NB4 (cell line): Measurements from ENCODE around the gene MLC1.

Experiments used
- DNase-seq: peaks from one replicate; pipeline ENCODE4 v3.0.0; 2010; ENCODE audit warnings: low read depth
- H3K4me3 ChIP-seq: one replicate; pipeline ENCODE4 v1.5.1; 2011; ENCODE audit warnings: mild to moderate bottlenecking, low read depth, low read length, moderate library complexity
- MYC ChIP-seq: IDR thresholded peaks from 2 replicates; pipeline ENCODE4 v1.6.1; 2011; ENCODE audit warnings: low read depth, low read length
- POLR2A ChIP-seq: IDR thresholded peaks from 2 replicates; pipeline ENCODE4 v1.6.1; 2011; ENCODE audit warnings: mild to moderate bottlenecking; ENCODE audit not compliant: insufficient read length; ENCODE audit errors: extremely low read depth
- TF ChIP-seq, protein P1 (sequence below): IDR thresholded peaks from one replicate; pipeline ENCODE4 v1.5.1; 2012; ENCODE audit warnings: low read depth, low read length
- TF ChIP-seq, protein P2 (sequence below): IDR thresholded peaks from 2 replicates; pipeline ENCODE4 v1.6.1; 2011; ENCODE audit warnings: low read depth, low read length

MLC1 gene

DNA sequence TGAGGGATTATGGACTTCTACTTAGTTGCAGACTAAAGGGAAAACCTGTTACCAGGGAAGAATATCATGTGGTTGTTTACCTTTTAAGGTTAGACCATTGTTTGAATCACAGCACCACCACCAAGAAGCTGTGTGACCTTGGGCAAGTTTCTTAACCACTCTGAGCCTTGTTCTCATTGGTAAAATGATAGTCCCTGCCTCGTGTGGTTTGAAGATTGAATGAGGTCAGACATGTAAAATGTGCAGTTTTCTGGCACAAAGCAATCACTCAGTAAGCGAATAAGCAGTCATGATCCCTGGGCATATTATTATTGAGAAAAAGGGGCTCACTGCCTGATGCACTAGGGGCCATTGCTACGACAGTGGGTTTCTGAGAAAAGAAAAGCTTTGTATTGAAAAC, 32.9 kb upstream of the MLC1 start:
- no peak for TF ChIP-seq POLR2A
- TF ChIP-seq, protein P1, sequence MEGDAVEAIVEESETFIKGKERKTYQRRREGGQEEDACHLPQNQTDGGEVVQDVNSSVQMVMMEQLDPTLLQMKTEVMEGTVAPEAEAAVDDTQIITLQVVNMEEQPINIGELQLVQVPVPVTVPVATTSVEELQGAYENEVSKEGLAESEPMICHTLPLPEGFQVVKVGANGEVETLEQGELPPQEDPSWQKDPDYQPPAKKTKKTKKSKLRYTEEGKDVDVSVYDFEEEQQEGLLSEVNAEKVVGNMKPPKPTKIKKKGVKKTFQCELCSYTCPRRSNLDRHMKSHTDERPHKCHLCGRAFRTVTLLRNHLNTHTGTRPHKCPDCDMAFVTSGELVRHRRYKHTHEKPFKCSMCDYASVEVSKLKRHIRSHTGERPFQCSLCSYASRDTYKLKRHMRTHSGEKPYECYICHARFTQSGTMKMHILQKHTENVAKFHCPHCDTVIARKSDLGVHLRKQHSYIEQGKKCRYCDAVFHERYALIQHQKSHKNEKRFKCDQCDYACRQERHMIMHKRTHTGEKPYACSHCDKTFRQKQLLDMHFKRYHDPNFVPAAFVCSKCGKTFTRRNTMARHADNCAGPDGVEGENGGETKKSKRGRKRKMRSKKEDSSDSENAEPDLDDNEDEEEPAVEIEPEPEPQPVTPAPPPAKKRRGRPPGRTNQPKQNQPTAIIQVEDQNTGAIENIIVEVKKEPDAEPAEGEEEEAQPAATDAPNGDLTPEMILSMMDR, result no peak

DNA sequence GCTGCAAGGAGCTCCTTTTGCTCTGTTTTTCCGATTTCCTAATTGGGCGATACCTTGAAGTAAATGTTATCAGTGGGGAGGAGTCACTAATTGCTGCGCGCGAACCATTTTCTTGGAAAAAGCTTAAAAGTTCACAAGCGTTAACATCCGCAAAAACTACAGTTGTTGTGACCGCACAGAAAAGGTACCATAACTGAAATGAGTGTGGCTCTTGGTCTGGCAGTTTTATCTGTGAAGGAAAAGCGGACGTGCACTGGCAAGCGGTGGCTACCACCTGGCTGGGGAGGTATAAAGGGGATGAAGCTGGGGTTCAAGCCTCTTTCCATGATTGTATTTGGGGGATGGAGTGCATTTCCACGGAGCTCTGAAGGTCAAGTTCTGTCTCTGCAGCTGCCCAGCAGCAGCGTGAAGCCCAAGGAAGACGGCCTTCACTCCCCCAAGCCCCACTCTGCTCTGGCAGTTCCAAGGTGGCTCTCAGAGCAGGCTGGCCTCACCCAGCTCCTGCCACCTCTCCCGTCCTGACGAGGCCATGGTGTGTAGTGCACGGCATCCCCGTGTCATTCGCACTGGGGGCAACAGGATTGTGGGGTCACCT, 32.0 kb upstream of the MLC1 start:
- no peak for DNase-seq

More for the DNA sequence above, 32.9 kb upstream of the MLC1 start:
- DNase-seq, result no peak
- no peak overlapping the region for H3K4me3 ChIP-seq

DNA sequence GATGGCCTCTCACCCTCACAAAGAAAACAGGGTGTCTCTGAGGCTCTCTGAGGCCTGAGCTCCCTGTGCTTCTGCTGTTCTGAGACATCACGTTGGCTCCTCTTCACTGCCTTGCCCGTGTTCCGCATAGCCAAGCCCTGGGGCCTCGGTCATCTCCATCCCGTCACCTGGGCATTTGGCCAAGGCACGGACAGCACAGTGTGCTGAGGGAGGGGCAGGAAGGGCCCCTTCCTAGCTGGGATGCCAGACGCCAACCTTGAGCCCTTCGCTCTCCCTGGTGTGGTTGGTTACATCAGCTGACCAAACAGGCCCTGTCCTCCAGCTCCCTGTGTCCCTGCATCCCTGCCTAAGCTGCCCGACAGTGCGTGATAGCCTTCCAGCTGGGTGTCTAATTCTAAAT, 30.5 kb upstream of the MLC1 start:
- no peak for DNase-seq

More for the DNA sequence above, 32.0 kb upstream of the MLC1 start:
- TF ChIP-seq MYC (no peak), POLR2A (no peak)
- TF ChIP-seq, protein P1, result no peak
- TF ChIP-seq, protein P2, sequence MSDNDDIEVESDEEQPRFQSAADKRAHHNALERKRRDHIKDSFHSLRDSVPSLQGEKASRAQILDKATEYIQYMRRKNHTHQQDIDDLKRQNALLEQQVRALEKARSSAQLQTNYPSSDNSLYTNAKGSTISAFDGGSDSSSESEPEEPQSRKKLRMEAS, result no peak
- H3K4me3 ChIP-seq, result no peak overlapping the region

DNA sequence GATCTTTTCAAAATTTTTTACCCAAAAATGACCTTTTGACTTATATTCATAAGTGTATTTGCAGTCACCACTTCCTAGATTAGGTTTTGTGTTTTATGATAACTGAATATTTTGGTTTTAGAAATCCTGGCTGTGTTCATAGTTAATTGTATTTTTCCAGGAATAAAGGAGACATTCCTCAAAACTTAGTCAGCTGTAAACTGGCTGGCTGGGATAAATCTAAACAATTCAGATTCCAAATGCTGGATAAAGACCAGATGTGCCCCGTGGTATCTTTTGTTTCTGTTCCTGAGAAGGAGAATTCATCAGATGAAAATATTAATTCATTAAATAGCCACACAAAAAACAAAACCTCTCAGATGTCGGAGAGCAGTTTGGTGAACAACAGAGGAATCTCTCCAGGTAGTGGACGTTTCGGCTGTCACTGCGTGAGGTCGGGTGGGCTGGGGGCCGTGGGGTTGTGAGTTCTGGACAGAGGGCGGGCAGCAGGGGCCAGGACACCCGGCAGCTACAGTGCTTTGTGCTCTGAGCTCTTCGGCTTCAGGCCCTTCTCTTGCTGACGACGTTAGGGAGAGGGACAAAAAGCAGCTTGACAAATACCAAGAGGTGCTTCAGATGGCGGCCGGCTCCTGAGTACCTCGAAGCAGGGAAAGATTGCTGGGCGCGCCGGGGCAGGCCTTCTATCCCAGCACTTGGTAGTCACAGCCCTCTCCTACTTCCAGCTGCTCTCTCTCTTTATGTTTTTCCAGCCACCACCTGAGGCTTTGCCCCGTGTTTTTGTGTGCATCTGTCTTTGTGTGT, 29.2 kb upstream of the MLC1 start:
- no peak for TF ChIP-seq POLR2A
- TF ChIP-seq, protein P1, result no peak
- no peak for DNase-seq
- no peak overlapping the region for H3K4me3 ChIP-seq

More for the DNA sequence above, 30.5 kb upstream of the MLC1 start:
- no peak overlapping the region for H3K4me3 ChIP-seq
- TF ChIP-seq, protein P2, result no peak

DNA sequence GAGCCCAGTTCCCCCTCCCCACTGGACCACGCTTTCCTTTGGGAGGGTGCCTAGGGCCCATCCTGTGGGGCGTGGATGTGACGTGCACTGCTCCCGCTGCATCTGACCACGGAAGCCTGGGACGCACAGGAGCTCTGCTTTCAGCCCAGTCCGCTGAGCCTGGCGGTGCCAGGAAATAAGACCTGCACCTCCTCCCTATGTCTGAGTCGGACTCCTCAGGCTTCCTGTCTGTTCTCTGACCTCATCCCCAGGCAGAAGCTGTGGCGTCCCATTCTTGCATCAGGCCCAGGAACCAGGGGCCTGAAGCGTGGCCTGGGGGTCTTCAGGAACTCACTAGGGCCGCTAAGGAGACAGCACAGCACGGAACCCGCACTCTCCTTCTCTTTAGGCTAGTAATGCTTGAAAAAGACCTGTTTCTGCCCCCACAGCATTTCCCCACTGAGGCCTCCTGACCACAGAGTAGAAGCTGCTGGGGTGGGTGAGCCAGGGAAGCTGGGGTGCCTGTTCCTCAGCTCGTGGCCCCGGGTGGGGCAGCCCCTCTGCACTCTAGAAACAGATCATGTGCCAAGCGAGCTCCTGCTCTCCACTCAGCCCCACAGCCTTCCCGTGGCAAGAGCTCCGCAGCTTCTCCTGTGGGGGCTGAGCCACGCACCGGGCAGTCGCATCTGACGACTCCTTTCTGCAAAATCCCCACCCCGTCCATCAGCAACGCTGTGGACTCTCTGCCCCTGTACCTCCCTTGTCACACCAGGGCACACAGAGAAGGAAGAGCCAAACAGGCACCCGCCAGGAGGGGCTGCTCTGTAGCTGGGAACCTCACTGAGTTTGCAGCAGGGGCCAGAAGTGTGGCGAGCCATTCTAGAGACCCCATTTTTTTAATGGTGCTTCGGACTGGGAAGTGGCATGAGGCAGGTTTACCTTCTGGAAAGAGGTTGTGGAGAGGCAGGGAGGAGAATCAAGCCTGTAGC, 27.2 kb upstream of the MLC1 start:
- H3K4me3 ChIP-seq, result no peak overlapping the region
- TF ChIP-seq, protein P2, result 0 out of 2 replicates have a peak, but pooled peaks have one; percentile 29
- no peak for TF ChIP-seq POLR2A
- DNase-seq, result peak; percentile 84

DNA sequence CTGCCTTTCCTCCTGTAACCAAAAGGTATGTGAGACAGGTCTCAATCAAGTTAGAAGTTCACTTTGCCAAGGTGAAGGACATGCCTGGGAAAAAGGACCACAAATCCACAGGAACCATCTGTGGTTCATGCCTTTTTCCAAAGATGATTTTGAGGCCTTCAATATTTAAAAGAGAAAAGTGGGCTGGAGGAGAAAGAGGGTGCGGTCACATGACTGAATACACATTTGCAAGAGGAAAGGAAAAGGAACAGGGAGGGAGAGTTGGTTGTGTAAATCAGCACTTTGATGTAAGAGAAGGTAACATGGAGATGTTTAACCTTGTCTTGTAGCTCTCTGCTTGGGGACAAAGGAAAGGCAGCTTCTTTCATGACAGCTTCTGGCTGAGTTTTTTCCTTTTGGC, 25.8 kb upstream of the MLC1 start:
- DNase-seq, result peak; percentile 17
- TF ChIP-seq MYC (no peak), POLR2A (no peak)
- TF ChIP-seq, protein P2, result no peak
- TF ChIP-seq, protein P1, result no peak
- H3K4me3 ChIP-seq, result no peak overlapping the region
